Measurements from ENCODE around the gene CDH23.
A peak's percentile ranks its signal among the peaks of the same experiment; 100 is the strongest.

Gene CDH23

GRCh38 chr10:71369602-71370001 is 27.1 kb upstream of the CDH23 start:
- DNase-seq (ENCODE audit: low read depth, low spot score) = no peak

GRCh38 chr10:71370031-71370430 is 26.7 kb upstream of the CDH23 start:
- no peak for DNase-seq (ENCODE audit: low read depth, low spot score)

GRCh38 chr10:71371750-71372166 is 25.0 kb upstream of the CDH23 start:
- DNase-seq (ENCODE audit: low read depth, low spot score) = no peak

GRCh38 chr10:71372882-71373495 is 23.7 kb upstream of the CDH23 start:
- no peak for DNase-seq (ENCODE audit: low read depth, low spot score)

DNA sequence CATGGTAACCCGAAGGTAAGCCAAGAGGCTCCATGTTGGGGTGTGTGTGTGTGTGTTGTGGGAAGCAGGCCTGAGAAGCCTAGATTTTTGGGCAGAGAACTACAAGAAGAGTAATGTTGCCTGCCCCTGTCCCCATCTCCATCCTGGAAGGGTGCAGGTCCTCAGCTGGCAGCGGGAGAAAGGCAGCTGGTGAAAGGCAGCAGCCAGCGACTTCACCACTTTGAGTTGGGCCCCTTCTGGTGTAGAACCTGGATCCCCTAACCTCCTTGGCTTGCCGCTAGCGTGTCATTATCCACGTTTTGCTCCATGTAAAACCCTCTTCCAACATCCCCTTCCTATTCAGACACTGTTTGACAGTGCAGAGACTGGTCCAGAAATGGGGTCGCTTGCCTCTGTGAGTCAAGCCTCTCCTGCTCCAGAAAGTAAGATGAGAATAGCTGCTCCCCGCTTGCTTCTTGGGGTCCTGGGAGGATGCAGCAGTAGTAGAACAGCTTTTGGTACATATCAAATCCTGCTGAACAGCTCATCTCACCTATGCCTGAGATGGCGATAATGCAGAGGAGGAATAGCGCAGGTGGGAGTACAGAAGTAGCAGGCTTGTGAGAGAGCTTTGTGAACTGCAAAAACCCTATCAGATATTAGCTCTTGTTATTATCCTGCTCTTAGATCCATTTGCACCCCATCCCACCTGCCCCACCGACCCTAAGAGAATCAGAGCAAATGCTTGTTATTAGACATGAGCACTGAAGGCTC is 22.1 kb upstream of the CDH23 start:
- no peak for DNase-seq (ENCODE audit: low read depth, low spot score)

- no peak for DNase-seq (ENCODE audit: low read depth, low spot score)
These were observed 20.8 kb upstream of the CDH23 start for GRCh38 chr10:71375952-71376351.

DNA sequence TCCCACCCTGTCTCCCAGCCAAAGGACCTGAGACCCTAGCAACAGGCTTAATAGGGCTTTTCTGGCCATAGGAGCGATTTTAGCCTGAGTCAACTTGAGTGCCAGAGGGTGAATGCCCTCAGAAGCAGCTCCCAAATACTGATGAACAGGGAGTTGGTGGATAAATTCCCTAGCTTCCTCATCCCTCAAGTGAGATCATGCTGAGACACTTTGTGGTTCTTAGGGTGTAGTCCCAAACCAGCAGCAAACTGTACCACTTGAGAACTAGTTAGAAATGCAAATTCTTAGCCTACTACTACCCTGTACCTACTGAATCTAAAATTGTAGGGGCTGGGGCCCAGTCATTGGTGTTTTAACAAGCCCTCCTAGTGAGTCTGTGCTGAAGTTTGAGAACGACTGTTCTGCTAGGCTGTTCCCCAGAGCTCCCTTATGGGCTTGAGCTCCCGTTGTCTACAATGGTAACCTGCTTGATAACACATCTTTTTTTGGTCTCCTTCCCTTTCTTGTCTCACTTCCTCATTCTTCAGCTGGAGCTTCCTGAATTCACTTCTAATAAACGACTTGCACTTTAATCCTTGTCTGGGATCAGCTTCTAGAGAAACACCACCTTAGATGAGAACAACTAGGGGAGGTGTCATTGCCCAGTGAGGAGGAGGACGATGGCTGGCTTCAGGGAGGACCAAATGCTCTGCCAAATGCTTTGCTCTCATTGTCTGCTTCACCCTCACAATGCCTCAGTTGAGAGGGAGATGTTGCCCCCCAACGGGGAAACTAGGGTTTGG is 18.2 kb upstream of the CDH23 start:
- no peak for DNase-seq (ENCODE audit: low read depth, low spot score)

DNA sequence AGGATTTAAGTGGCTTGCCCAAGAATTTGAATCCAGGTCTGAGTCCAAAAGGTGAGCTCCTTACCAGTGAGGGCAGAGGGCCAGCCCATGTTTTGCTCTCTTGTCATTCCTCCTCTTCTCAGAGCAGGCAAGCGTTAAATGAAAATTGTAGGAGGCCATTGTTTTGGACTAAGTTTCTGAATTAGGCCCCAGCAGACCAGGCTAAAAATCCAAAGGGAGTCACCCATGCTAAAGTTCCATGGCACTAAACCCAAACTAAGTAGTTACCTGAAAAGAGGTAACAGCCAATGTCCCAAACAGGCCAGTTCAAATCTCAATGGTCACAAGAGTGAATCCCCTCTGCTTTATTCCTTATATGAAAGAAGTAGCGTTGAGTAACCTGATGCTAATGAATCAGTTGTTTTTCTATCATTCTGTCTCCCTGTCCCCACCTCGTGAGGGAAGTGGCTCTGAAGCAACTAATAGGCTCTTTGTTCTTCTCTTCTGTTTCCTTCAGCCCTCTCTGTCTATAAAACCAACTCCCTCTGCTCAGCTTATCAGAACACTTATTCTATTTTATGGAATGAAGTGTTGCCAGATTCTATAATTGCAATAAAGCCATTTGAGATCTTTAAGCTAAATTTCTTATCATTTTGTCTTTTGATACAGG is 17.5 kb upstream of the CDH23 start:
- no peak for DNase-seq (ENCODE audit: low read depth, low spot score)

- DNase-seq (ENCODE audit: low read depth, low spot score) = no peak
These were observed 15.9 kb upstream of the CDH23 start for GRCh38 chr10:71380841-71381240.

GRCh38 chr10:71381611-71382010 is 15.1 kb upstream of the CDH23 start:
- no peak for DNase-seq (ENCODE audit: low read depth, low spot score)

- no peak for DNase-seq (ENCODE audit: low read depth, low spot score)
These were observed 14.7 kb upstream of the CDH23 start for GRCh38 chr10:71382028-71382427.

GRCh38 chr10:71382757-71383156 is 14.0 kb upstream of the CDH23 start:
- no peak for DNase-seq (ENCODE audit: low read depth, low spot score)

DNA sequence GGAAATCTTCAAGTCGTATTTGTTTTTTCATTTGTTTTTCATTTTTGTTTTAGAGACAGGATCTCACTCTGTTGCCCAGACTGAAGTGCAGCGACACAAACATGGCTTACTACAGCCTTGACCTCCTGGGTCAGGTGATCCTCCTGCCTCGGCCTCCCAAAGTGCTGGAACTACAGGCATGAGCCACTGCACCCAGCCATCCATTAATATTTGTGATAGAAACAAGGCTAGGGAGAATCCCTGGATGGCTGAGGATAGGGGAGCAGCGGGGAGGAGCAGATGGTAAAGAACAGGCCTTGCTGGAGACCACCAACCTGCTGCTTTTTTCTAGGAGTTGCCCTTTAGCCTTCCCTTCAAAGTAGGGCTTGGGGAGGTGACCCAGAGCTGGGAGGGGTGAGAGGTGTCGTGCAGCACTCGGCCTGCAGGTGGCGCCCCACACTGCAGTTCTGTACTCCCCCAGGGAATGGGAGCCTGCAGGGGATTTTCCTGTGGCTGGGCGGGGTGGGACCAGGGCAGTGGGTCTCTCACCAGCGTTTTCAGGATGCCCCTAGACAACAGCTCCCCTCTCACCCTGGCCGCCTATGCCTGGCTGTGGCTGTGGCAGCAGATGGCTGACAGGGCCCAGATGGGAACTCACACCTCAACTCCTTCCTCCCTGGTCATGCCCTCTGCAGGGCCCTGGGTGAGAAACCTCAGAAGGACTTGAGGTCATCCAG is 12.6 kb upstream of the CDH23 start:
- peak; percentile 46 for DNase-seq (ENCODE audit: low read depth, low spot score)

GRCh38 chr10:71388171-71388570 is 8.5 kb upstream of the CDH23 start:
- DNase-seq (ENCODE audit: low read depth, low spot score) = no peak

DNA sequence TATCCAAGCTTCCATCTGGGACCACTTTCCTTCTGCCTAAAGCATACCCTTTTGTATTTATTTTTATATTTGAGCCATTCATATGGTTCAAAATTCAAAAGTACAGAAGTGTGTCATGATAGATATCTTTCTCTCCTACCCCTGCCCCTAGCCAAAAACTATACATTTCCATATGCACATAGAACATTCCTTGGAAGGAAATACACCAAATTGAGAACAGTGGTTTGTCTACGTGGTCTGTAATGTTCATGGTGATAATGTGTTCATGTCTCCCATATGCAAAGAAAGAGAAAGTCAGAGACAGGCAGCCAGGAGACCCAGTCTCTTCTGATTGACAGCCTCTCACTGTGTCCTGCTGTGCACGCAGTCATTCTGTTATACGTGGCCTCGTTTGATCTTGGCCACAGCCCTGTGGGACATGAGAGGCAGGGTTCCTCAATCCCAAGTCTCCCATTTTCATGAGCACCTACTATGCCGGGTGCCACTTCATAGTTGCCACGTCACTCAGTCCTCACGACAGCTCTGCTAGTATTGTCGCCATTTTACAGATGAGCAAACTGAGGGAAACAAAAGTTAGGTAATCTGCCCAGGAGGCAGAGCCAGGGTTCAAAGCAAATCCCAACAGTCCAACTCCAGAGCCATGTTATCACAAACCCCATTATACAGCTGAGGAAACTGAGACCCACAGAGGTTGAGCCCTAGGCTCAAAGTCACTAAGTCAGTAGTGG is 8.0 kb upstream of the CDH23 start:
- DNase-seq (ENCODE audit: low read depth, low spot score) = no peak

GRCh38 chr10:71389768-71390460 is 6.8 kb upstream of the CDH23 start:
- no peak for DNase-seq (ENCODE audit: low read depth, low spot score)

DNA sequence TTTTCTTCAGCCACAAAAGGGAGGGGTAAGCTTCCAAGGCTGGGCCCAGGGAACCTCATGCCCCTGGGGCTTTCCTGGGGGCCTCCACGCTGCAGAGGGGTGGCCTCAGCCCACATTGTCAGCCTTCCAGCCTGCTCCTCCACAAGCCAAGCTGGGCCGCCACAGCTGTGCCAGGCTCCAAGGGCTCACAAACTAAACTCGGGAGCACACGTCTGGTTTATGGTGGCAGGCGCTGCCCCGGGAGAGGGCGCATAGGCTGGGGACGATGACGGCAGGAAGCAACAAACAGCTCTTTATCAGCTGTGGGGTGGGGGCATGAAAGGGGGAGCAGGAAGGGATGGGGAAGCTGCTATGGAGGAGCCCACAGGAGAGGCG is 6.3 kb upstream of the CDH23 start:
- DNase-seq (ENCODE audit: low read depth, low spot score) = no peak

DNA sequence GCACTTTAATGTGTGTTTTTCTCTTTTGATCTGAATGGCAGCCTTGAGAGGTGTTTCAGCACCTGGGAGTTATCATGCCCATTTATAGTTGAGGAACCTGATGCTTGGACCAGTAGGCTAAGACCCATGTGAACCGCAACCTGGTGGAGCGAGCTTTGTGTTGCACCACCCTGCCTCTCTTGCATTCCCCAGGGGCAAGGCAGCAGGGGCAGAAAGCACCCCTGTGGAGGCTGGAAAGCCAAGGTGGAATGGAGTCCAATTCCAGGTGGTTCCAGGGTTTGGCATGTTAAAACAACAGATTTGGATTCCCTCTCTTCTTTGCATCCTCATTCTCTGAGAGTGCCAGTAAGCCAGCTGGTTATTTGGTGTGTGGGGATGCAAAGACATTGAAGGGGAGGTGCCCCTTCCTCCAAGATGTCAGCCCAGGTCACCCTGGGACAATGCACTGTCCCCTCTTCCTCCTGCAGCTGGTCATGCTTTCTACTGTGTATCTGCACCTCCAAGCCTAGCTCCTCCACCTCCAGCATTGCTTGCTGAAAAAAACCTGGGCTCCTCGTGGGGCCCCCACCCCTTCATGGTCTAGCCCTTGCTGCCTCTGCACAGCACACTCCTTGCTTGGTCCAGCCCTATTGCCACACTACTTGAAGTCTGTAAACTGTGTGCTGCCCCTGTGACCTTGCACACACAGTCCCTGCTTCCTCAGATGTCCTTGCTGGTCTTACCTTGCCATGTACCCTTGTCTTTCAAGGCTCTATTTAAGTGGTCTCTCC is 5.6 kb upstream of the CDH23 start:
- DNase-seq (ENCODE audit: low read depth, low spot score) = no peak

DNA sequence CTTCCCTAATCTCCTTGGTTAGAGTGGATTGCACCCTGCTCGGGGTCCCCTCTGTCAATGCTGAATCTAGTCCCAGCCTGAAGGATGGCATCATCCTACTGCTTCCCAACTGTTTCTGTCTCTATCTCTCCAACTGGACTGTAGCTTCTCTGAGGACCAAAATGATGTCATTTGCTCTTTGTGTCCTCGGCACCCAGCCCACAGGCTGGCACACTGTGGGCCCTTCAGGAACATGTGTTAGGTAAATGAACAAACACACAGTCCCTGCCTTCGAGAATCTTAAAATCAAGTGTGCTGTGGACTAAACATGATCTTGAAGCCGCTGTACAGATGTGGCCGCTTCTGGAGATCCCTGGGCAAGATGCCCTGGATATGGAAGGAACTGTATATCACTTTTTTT is 5.0 kb upstream of the CDH23 start:
- DNase-seq (ENCODE audit: low read depth, low spot score) = no peak

GRCh38 chr10:71392292-71392691 is 4.4 kb upstream of the CDH23 start:
- DNase-seq (ENCODE audit: low read depth, low spot score) = no peak

All from activated CD4-positive, CD25-positive, alpha-beta regulatory T cell treated with anti-CD3 and anti-CD28 coated beads, Interleukin-2, amount 50 U/mL, for 16 hours (primary cell).